ENCODE results near the gene EXOC4. TPM values are rescaled to one million over a fixed set of nuclear protein-coding genes. Genes with fewer than 3 reads are reported as not detected.

EXOC4 gene
- total RNA-seq, 1 experiment from 2014 or later = 91.9 TPM

DNA sequence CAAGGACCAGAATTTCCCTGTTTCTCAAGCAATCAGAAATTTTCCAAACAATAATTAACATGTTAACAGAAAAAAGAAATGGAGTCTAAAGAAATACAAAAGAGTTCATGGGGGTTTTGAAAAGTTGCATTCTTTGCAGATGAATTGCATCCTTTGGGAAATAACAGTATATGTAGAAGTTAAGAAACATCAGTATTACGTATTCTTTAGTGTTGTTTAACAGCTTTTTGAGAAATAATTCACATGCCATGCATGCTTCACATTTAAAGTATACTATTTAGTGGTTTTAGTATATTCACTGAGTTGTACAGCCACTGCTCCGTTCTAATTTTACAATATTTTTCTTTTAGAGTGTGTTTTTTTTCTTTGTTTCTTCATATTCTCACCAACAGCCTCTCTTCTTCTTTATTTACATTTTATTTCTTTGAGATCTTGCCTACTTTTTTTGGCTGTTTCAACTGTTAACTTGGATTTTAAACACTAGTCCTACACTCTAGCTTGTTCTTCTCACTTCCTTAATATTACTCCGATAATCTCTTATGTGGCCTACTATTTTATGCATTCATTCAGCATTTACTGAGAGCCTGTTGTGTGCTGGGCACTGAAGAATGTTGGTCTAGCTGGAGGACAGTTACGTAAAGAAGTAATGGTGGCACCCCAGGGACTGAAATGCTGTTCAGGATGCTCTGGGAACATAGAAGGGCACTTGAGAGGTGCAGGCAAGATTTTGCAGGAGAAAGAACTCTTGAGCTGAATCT, 330.1 kb downstream of the EXOC4 start:
- Mint-ChIP-seq H3K36me3 (ENCODE audit: insufficient read depth, unreplicated experiment) (peaks cover 7% of the 10 kb centered on the region), H3K27me3 (ENCODE audit: unreplicated experiment) (no peaks in the 10 kb centered on the region), H3K9me3 (ENCODE audit: low read depth, unreplicated experiment) (no peaks in the 10 kb centered on the region), H3K4me3 (ENCODE audit: low read depth, unreplicated experiment) (no peak overlapping the region), H3K27ac (ENCODE audit: unreplicated experiment) (no peak overlapping the region), H3K4me1 (ENCODE audit: low read depth, unreplicated experiment) (no peaks in the 10 kb centered on the region)
- CTCF ChIA-PET = no interaction called here
- TF ChIP-seq, protein P1, sequence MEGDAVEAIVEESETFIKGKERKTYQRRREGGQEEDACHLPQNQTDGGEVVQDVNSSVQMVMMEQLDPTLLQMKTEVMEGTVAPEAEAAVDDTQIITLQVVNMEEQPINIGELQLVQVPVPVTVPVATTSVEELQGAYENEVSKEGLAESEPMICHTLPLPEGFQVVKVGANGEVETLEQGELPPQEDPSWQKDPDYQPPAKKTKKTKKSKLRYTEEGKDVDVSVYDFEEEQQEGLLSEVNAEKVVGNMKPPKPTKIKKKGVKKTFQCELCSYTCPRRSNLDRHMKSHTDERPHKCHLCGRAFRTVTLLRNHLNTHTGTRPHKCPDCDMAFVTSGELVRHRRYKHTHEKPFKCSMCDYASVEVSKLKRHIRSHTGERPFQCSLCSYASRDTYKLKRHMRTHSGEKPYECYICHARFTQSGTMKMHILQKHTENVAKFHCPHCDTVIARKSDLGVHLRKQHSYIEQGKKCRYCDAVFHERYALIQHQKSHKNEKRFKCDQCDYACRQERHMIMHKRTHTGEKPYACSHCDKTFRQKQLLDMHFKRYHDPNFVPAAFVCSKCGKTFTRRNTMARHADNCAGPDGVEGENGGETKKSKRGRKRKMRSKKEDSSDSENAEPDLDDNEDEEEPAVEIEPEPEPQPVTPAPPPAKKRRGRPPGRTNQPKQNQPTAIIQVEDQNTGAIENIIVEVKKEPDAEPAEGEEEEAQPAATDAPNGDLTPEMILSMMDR (IDR thresholded peaks at IDR 0.05; ENCODE audit: unreplicated experiment) = no peak
- intact Hi-C loops (cut with micrococcal nuclease; ENCODE audit: unreplicated experiment) = no loop called here
- no TSS peak for BruUV-seq (replicated peaks)
- no peak for DNase-seq

DNA sequence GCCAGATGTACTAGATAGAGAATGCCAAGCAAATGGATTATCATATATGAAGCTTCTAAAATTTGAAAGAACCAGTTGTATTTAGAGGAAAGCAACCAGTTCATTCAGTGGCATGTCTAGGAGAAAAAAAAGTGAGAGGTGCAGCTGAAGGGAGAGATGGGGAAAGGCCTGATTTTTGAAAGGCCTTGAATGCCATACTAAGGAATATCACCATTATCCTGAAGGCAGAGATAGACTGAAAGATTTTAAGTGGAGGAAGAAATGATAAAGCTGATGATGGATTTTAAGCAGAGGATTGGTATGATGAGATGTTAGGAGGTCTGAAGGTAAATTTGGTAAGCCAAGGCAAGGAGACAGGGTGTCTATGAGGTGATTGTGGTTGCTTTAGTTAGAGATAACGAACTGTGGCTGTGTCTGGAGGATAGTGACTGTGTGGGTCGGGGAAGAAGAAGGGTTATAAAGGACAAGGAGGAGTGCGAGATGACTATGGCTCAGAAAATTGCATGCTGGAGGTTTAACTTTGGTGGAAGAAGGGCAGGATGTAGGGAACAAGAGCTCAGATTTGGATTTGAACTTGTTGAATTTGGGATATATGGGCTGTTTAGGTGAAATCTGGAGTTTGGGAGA, 330.8 kb downstream of the EXOC4 start:
- Mint-ChIP-seq H3K4me1 (ENCODE audit: low read depth, unreplicated experiment) (no peaks in the 10 kb centered on the region), H3K27me3 (ENCODE audit: unreplicated experiment) (no peaks in the 10 kb centered on the region), H3K4me3 (ENCODE audit: low read depth, unreplicated experiment) (no peak overlapping the region), H3K27ac (ENCODE audit: unreplicated experiment) (no peak overlapping the region), H3K9me3 (ENCODE audit: low read depth, unreplicated experiment) (no peaks in the 10 kb centered on the region), H3K36me3 (ENCODE audit: insufficient read depth, unreplicated experiment) (peaks cover 7% of the 10 kb centered on the region)
- intact Hi-C loops (cut with micrococcal nuclease; ENCODE audit: unreplicated experiment) = no loop called here
- CTCF ChIA-PET = interaction anchor here (0.6 kb wide), 1 partner anchor 345 kb away, joined by 6 read pairs; no protein-coding TSS in a partner anchor
- TF ChIP-seq, protein P1 (IDR thresholded peaks at IDR 0.05; ENCODE audit: unreplicated experiment) = no peak
- no TSS peak for BruUV-seq (replicated peaks)
- no peak for DNase-seq

DNA sequence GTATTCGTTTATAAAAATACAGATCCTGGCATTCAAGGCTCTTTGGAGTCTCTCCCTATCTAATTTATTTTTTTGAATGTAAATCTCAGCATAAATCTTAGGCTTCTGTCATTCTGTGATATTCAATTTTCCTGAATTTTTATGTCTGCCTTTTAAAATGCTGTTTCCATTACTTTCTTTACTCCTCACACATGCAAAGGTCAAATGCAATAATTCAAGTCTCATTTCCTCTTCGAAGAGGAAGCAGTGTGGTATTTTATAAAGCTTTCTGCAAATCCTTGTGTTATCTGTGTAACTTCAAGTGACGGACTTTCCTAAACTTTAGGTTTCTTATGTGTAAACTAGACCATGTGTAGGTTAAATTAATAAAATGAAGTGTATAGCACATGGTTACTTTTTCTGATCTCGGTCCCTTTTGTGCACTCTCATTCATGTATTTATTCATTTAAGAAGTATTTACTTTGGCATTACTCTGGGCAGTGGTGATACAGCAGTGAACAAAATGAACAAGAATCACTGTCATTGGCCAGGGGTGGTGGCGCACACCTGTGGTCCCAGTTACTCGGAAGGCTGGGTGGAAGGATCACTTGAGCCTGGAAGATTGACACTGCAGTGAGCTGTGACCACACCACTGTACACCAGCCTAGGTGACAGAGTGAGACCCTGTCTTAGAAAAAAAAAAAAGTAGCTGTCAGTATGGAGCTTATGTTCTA, 332.2 kb downstream of the EXOC4 start:
- Mint-ChIP-seq H3K4me1 (ENCODE audit: low read depth, unreplicated experiment) (no peaks in the 10 kb centered on the region), H3K27me3 (ENCODE audit: unreplicated experiment) (no peaks in the 10 kb centered on the region), H3K36me3 (ENCODE audit: insufficient read depth, unreplicated experiment) (peaks cover 7% of the 10 kb centered on the region), H3K9me3 (ENCODE audit: low read depth, unreplicated experiment) (no peaks in the 10 kb centered on the region), H3K27ac (ENCODE audit: unreplicated experiment) (no peak overlapping the region), H3K4me3 (ENCODE audit: low read depth, unreplicated experiment) (no peak overlapping the region)
- intact Hi-C loops (cut with micrococcal nuclease; ENCODE audit: unreplicated experiment) = no loop called here
- CTCF ChIA-PET = no interaction called here
- BruUV-seq (replicated peaks) = no TSS peak
- TF ChIP-seq, protein P1 (IDR thresholded peaks at IDR 0.05; ENCODE audit: unreplicated experiment) = no peak
- DNase-seq = no peak

DNA sequence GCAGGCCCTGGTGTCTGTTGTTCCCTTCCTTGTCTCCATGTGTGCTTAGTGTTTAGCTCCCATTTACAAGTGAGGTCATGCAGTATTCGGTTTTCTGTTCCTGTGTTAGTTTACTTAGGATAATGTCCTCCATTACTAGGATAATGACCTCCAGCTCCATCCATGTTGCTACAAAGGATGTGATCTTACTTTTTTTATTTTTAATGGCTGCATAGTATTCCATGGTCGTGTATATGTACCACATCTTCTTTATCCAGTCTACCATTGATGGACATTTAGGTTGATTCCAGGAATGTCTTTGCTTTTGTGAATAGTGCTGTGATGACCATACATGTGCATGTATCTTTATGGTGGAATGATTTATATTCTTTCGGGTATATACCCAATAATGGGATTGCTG, 333.4 kb downstream of the EXOC4 start:
- no peak for DNase-seq
- no peak overlapping the region for H3K4me3 Mint-ChIP-seq (ENCODE audit: low read depth, unreplicated experiment)
- no peaks in the 10 kb centered on the region for H3K4me1 Mint-ChIP-seq (ENCODE audit: low read depth, unreplicated experiment)
- peaks cover 7% of the 10 kb centered on the region for H3K36me3 Mint-ChIP-seq (ENCODE audit: insufficient read depth, unreplicated experiment)
- intact Hi-C loops (cut with micrococcal nuclease; ENCODE audit: unreplicated experiment) = no loop called here
- CTCF ChIA-PET = no interaction called here
- H3K9me3 Mint-ChIP-seq (ENCODE audit: low read depth, unreplicated experiment) = no peaks in the 10 kb centered on the region
- TF ChIP-seq, protein P1 (IDR thresholded peaks at IDR 0.05; ENCODE audit: unreplicated experiment) = no peak
- H3K27ac Mint-ChIP-seq (ENCODE audit: unreplicated experiment) = no peak overlapping the region
- no TSS peak for BruUV-seq (replicated peaks)
- no peaks in the 10 kb centered on the region for H3K27me3 Mint-ChIP-seq (ENCODE audit: unreplicated experiment)

All from Calu3 (cell line).